ENCODE measurements around the gene ZC3H12C.

GRCh38 chr11:110190885-110191284 is 97.7 kb downstream of the ZC3H12C start:
- TF ChIP-seq, protein P1, sequence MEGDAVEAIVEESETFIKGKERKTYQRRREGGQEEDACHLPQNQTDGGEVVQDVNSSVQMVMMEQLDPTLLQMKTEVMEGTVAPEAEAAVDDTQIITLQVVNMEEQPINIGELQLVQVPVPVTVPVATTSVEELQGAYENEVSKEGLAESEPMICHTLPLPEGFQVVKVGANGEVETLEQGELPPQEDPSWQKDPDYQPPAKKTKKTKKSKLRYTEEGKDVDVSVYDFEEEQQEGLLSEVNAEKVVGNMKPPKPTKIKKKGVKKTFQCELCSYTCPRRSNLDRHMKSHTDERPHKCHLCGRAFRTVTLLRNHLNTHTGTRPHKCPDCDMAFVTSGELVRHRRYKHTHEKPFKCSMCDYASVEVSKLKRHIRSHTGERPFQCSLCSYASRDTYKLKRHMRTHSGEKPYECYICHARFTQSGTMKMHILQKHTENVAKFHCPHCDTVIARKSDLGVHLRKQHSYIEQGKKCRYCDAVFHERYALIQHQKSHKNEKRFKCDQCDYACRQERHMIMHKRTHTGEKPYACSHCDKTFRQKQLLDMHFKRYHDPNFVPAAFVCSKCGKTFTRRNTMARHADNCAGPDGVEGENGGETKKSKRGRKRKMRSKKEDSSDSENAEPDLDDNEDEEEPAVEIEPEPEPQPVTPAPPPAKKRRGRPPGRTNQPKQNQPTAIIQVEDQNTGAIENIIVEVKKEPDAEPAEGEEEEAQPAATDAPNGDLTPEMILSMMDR (IDR thresholded peaks at IDR 0.05; ENCODE audit: low read length) = no peak
- TF ChIP-seq EZH2 (IDR thresholded peaks at IDR 0.05; ENCODE audit: borderline replicate concordance, low read length) = no peak

Measured in OCI-LY1 (cell line).